GM20000 (cell line): Measurements from ENCODE around the gene FBLL1.
A peak's percentile ranks its signal among the peaks of the same experiment; 100 is the strongest.

Experiments
- DNase-seq: peaks from one replicate; pipeline ENCODE4 v3.0.0; 2012; ENCODE audit warnings: low spot score
- TF ChIP-seq, protein P1 (sequence below): IDR thresholded peaks from 2 replicates; pipeline ENCODE4 v1.5.1; 2012; ENCODE audit warnings: mild to moderate bottlenecking, control low read depth; ENCODE audit errors: extremely low read depth, missing control alignments

FBLL1 gene

DNA sequence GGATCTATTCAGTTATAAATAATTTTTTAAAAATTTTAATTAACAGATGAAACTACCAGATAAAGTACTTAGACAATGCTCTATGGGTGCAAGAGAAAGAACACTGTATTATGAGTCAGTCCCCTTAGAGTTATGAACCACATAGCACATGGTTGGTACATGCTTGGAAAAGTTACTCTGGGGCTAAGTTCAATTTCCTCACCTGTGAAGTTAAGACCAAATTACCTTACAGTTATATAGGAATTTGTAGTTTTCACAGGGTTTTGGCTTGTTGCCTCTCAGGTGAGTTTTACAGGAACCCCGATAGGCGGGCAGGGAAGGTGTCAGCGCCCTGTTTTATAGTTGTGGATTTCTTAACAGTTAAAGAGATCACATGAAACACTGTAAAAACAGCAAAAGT, 48.9 kb downstream of the FBLL1 start:
- DNase-seq = peak; percentile 12
- TF ChIP-seq, protein P1, sequence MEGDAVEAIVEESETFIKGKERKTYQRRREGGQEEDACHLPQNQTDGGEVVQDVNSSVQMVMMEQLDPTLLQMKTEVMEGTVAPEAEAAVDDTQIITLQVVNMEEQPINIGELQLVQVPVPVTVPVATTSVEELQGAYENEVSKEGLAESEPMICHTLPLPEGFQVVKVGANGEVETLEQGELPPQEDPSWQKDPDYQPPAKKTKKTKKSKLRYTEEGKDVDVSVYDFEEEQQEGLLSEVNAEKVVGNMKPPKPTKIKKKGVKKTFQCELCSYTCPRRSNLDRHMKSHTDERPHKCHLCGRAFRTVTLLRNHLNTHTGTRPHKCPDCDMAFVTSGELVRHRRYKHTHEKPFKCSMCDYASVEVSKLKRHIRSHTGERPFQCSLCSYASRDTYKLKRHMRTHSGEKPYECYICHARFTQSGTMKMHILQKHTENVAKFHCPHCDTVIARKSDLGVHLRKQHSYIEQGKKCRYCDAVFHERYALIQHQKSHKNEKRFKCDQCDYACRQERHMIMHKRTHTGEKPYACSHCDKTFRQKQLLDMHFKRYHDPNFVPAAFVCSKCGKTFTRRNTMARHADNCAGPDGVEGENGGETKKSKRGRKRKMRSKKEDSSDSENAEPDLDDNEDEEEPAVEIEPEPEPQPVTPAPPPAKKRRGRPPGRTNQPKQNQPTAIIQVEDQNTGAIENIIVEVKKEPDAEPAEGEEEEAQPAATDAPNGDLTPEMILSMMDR = no peak

- TF ChIP-seq, protein P1 = no peak
- DNase-seq = peak; percentile 92
Measured at GRCh38 chr5:168578538-168579487, 49.7 kb downstream of the FBLL1 start, which contains the start of gene PANK3. TSS of gene PANK3 (minus strand) at chr5:168579368. CDS start at chr5:168579283, 85 bp downstream.

DNA sequence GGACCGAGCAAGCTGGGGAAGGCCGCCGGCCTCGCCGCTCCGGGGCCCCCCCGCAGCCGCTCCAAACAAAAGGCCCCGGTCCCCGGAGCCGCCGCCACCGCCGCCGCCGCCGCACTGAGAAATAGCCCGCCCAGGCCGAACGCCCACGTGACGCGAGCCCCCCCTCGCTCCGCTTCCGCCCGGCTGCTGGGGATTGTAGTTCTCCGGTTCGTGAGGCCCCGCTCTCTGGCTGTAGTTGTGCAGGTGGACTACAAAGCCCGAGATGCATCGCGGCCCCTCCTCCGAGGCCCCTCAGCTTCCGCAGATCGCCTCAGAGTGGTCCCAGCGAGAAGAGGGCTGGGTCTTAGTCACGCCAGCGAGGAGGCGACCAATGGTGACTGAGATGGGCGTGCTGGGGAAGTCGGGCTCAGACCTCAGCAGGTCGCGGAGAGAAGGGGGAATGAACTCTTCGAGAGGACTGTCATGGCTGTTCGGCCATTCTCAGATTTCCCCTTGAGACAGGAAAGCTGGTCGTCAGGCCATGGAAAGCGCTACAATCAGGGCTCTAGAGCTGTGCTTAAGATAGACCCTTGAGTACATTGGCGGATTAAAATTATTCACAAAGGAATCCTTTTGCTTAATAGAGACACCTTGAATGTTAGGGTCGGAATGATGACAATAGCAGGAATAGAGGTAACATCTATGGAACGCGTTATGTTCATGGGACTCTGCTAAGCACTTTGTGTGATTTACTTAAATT, 50.6 kb downstream of the FBLL1 start:
- TF ChIP-seq, protein P1 = no peak
- DNase-seq = peak; percentile 96

DNA sequence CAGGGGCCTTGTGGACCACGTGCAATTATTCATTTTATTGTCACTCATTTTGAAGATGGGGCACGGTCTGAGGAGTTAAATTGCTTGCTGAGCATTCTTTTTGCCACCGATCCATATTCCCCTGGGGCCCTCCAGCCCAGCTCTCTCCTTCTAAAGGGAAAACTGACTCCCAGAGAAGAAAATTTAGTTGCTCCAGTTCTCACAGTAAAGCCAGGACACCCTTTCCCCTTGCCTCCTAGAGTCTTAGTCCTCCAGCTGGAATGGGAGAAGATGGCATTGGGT, 51.1 kb downstream of the FBLL1 start:
- TF ChIP-seq, protein P1 = no peak

More for the DNA sequence above, 51.1 kb downstream of the FBLL1 start:
- DNase-seq = no peak
